Natural killer cell (primary cell): ENCODE data around the gene NAXE. TPM values are rescaled to one million over a fixed set of nuclear protein-coding genes. Genes with fewer than 3 reads are reported as not detected.

Experiments
- ATAC-seq, 3 donors: fragments of 150-1000 bp in 2 of 3; fragments of 200-7000 bp in 1 of 3; cut with Tn5 transposase; 1 replicate in 1 of 3; 2 replicates in 2 of 3; pipeline ENCODE4 v1.10.0; 2021; ENCODE audit warnings: mild to moderate bottlenecking in 2 of 3, moderate library complexity in 2 of 3
- DNase-seq, 2 donors: peaks; one replicate each; pipeline versions ENCODE4 v3.0.0 to v3.0.0-alpha.2; 2013 to 2021; ENCODE audit warnings: mixed read lengths in 1 of 2
- H3K27ac ChIP-seq: one replicate; pipeline ENCODE4 v1.5.1; 2013; ENCODE audit warnings: mild to moderate bottlenecking, low read length
- H3K27me3 ChIP-seq: one replicate; pipeline ENCODE4 v1.6.1; 2013; ENCODE audit warnings: low read length; ENCODE audit not compliant: control insufficient read depth, insufficient read depth
- H3K36me3 ChIP-seq: one replicate; pipeline ENCODE4 v1.6.1; 2013; ENCODE audit warnings: low read length; ENCODE audit not compliant: control insufficient read depth, insufficient read depth
- H3K4me1 ChIP-seq: one replicate; pipeline ENCODE4 v1.6.1; 2013; ENCODE audit warnings: low read length; ENCODE audit not compliant: control insufficient read depth, insufficient read depth
- H3K4me3 ChIP-seq: one replicate; pipeline ENCODE4 v1.5.1; 2013; ENCODE audit warnings: low read length
- H3K9me3 ChIP-seq: one replicate; pipeline ENCODE4 v1.6.1; 2013; ENCODE audit warnings: low read length; ENCODE audit not compliant: control insufficient read depth, insufficient read depth
- H3K27ac Mint-ChIP-seq, 2 donors: one replicate each; pipeline ENCODE4 v1.8.0; 2022; ENCODE audit warnings: mild to moderate bottlenecking in 2 of 2, mixed read lengths in 2 of 2, moderate library complexity in 1 of 2
- H3K27me3 Mint-ChIP-seq, 2 donors: one replicate each; pipeline ENCODE4 v1.8.0; 2022; ENCODE audit warnings: low read depth in 2 of 2, mixed read lengths in 2 of 2
- H3K36me3 Mint-ChIP-seq: one replicate; pipeline ENCODE4 v1.8.0; 2022; ENCODE audit warnings: mixed read lengths
- H3K4me1 Mint-ChIP-seq, 2 donors: one replicate each; pipeline ENCODE4 v1.8.0; 2022; ENCODE audit warnings: mixed read lengths in 2 of 2
- H3K4me3 Mint-ChIP-seq: one replicate; pipeline ENCODE4 v1.8.0; 2022; ENCODE audit warnings: mild to moderate bottlenecking, moderate library complexity, mixed read lengths
- H3K9me3 Mint-ChIP-seq, 2 donors: one replicate each; pipeline ENCODE4 v1.8.0; 2022; ENCODE audit warnings: mixed read lengths in 2 of 2
- CTCF ChIP-seq: fragments of 200-600 bp; IDR thresholded peaks from one replicate; pipeline ENCODE4 v1.8.0; 2022; ENCODE audit warnings: antibody characterized with exemption
- WGBS: methylation state at CpG from one replicate; pipeline ENCODE4 v1.1.7; 2013; ENCODE audit warnings: missing lambda C conversion rate; ENCODE audit not compliant: insufficient coverage; 5-methylcytosine and 5-hydroxymethylcytosine counted together
- intact Hi-C: fragments of 100-400 bp; cut with micrococcal nuclease; formaldehyde crosslinking; loops from one replicate; pipeline ENCODE4 v1.14.2; 2022
- total RNA-seq, 4 donors: library from RNA; stranded (reverse); fragments of 120-200 nt in 1 of 4; gene quantifications; one replicate each; pipeline versions ENCODE4 v1.2.3 to v1.2.4, GENCODE V29; 2013 to 2022

The NAXE gene
- total RNA-seq, 3 donors from 2014 or later (not counting 1 experiment from before 2014, with no cell fraction given) = 32.6 to 52.5 (median 36.6) TPM

- no peak overlapping the region for H3K27ac ChIP-seq
- H3K4me3 Mint-ChIP-seq = peak overlapping the region; percentile 42
- H3K36me3 ChIP-seq = no peaks in the 10 kb centered on the region
- peaks cover 58 to 62% of the 10 kb centered on the region in 2 donors for H3K27me3 Mint-ChIP-seq
- peaks cover 32% of the 10 kb centered on the region for H3K27me3 ChIP-seq
- H3K9me3 ChIP-seq = no peaks in the 10 kb centered on the region
- ATAC-seq = no peak
- TF ChIP-seq CTCF = no peak
- WGBS = 81% methylated on average over 5 of the region's 6 CpGs
- DNase-seq = no peak
- no peaks in the 10 kb centered on the region for H3K36me3 Mint-ChIP-seq
- intact Hi-C loops = no loop called here
- H3K4me1 Mint-ChIP-seq = peaks cover 7 to 8% of the 10 kb centered on the region in 2 donors
- no peak overlapping the region for H3K4me3 ChIP-seq
- H3K4me1 ChIP-seq = peaks cover 23% of the 10 kb centered on the region
- H3K27ac Mint-ChIP-seq = no peak overlapping the region
- no peaks in the 10 kb centered on the region for H3K9me3 Mint-ChIP-seq
These were observed 31.2 kb downstream of the NAXE start for GRCh38 chr1:156622581-156623297.

- 2% methylated on average over 87 of the region's 87 CpGs for WGBS
- ATAC-seq = peak; percentile 42 to 61 (median 51)
- H3K27ac Mint-ChIP-seq = no peak overlapping the region
These were observed 32.6 kb downstream of the NAXE start for GRCh38 chr1:156623946-156624813.

GRCh38 chr1:156624814-156625435 is 33.3 kb downstream of the NAXE start:
- peaks cover 7 to 8% of the 10 kb centered on the region in 2 donors for H3K4me1 Mint-ChIP-seq
- H3K27ac Mint-ChIP-seq = no peak overlapping the region
- H3K4me1 ChIP-seq = peaks cover 23% of the 10 kb centered on the region
- peaks cover 30% of the 10 kb centered on the region for H3K27me3 ChIP-seq
- no peaks in the 10 kb centered on the region for H3K36me3 Mint-ChIP-seq
- H3K4me3 ChIP-seq = no peak overlapping the region
- no peaks in the 10 kb centered on the region for H3K36me3 ChIP-seq
- intact Hi-C loops = loop anchor here (5.0 kb wide), 1 partner anchor 52 kb away; the partner anchor contains the start of gene NES
- peak in 1 of 3 donors; percentile 24 for ATAC-seq
- no peaks in the 10 kb centered on the region for H3K9me3 ChIP-seq
- peaks cover 56 to 58% of the 10 kb centered on the region in 2 donors for H3K27me3 Mint-ChIP-seq
- peak in 1 of 2 donors; percentile 29 for DNase-seq
- no peaks in the 10 kb centered on the region for H3K9me3 Mint-ChIP-seq
- peak overlapping the region; percentile 40 for H3K4me3 Mint-ChIP-seq
- TF ChIP-seq CTCF = no peak
- no peak overlapping the region for H3K27ac ChIP-seq
- WGBS = 3% methylated on average over 52 of the region's 55 CpGs

More at GRCh38 chr1:156623946-156624813, 32.6 kb downstream of the NAXE start:
- intact Hi-C loops = no loop called here
- peak; percentile 9 for TF ChIP-seq CTCF
- H3K27ac ChIP-seq = no peak overlapping the region
- no peak overlapping the region for H3K4me3 ChIP-seq
- H3K4me1 ChIP-seq = peaks cover 23% of the 10 kb centered on the region
- Mint-ChIP-seq H3K9me3 (no peaks in the 10 kb centered on the region), H3K4me1 (peaks cover 7 to 8% of the 10 kb centered on the region in 2 donors), H3K27me3 (peaks cover 61 to 63% of the 10 kb centered on the region in 2 donors), H3K36me3 (no peaks in the 10 kb centered on the region), H3K4me3 (peak overlapping the region; percentile 40)
- no peaks in the 10 kb centered on the region for H3K36me3 ChIP-seq
- peaks cover 30% of the 10 kb centered on the region for H3K27me3 ChIP-seq
- DNase-seq = peak in 1 of 2 donors; percentile 61
- H3K9me3 ChIP-seq = no peaks in the 10 kb centered on the region
